HepG2 (cell line): ENCODE data around the gene PEAK3.

Source experiments
- USF2 ChIP-seq, 2 experiments: sonication (generic) in 1 of 2; formaldehyde crosslinking in 1 of 2; IDR thresholded peaks; 2 replicates each; pipeline versions ENCODE4 v1.5.1 to v1.6.1; 2011 to 2020; ENCODE audit warnings: borderline replicate concordance in 1 of 2, low read depth in 1 of 2, low read length in 1 of 2, mild to moderate bottlenecking in 1 of 2, missing genetic modification reagents in 1 of 2, moderate library complexity in 1 of 2
- TF ChIP-seq, protein P1 (sequence below): sonication (generic); formaldehyde crosslinking; IDR thresholded peaks from 2 replicates; pipeline ENCODE4 v1.5.0; 2020; ENCODE audit warnings: mild to moderate bottlenecking, missing genetic modification reagents, moderate library complexity

DNA sequence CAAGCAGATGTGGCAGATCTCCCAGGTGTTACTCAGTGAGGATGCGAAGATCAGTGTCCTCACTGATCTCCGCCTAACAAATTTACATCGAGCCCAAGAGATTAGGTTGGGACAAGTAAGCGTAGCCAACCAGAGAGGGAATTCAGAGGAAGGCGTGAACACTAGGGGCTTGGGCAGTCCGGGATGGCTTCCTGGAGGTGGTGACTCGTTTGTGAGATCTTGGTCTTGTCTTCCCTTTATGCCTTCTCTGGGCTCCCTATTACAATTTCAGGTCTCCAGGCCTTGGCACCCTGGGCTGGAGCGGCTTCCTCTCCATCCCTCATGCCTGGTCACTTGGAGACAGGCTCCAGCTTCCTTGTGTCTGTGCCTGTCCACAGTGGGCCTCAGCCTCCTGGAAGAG lies 39.2 kb downstream of the PEAK3 start:
- TF ChIP-seq, protein P1, sequence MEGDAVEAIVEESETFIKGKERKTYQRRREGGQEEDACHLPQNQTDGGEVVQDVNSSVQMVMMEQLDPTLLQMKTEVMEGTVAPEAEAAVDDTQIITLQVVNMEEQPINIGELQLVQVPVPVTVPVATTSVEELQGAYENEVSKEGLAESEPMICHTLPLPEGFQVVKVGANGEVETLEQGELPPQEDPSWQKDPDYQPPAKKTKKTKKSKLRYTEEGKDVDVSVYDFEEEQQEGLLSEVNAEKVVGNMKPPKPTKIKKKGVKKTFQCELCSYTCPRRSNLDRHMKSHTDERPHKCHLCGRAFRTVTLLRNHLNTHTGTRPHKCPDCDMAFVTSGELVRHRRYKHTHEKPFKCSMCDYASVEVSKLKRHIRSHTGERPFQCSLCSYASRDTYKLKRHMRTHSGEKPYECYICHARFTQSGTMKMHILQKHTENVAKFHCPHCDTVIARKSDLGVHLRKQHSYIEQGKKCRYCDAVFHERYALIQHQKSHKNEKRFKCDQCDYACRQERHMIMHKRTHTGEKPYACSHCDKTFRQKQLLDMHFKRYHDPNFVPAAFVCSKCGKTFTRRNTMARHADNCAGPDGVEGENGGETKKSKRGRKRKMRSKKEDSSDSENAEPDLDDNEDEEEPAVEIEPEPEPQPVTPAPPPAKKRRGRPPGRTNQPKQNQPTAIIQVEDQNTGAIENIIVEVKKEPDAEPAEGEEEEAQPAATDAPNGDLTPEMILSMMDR = no peak
- TF ChIP-seq USF2 (IDR thresholded peaks at IDR 0.05; ENCODE audit: low read depth, low read length) = no peak
- TF ChIP-seq USF2 (CRISPR knock-in tag; IDR thresholded peaks at IDR 0.05; ENCODE audit: borderline replicate concordance) = no peak
